ENCODE data around the gene PGM1.

PGM1 gene

GRCh38 chr1:63665824-63666223 is 72.6 kb downstream of the PGM1 start:
- no peak for DNase-seq (ENCODE audit: low read depth)

GRCh38 chr1:63668298-63668697 is 75.1 kb downstream of the PGM1 start:
- no peak for DNase-seq (ENCODE audit: low read depth)

GRCh38 chr1:63669151-63669961 is 76.1 kb downstream of the PGM1 start:
- DNase-seq (ENCODE audit: low read depth) = no peak

GRCh38 chr1:63670164-63670563 is 77.0 kb downstream of the PGM1 start:
- DNase-seq (ENCODE audit: low read depth) = no peak

GRCh38 chr1:63671514-63671913 is 78.3 kb downstream of the PGM1 start:
- no peak for DNase-seq (ENCODE audit: low read depth)

GRCh38 chr1:63674238-63674864 is 81.1 kb downstream of the PGM1 start:
- DNase-seq (ENCODE audit: low read depth) = no peak

- DNase-seq (ENCODE audit: low read depth) = no peak
Observed at GRCh38 chr1:63674865-63675419, 81.7 kb downstream of the PGM1 start.

GRCh38 chr1:63675420-63675931 is 82.3 kb downstream of the PGM1 start:
- no peak for DNase-seq (ENCODE audit: low read depth)

GRCh38 chr1:63677497-63677896 is 84.3 kb downstream of the PGM1 start:
- DNase-seq (ENCODE audit: low read depth) = no peak

- no peak for DNase-seq (ENCODE audit: low read depth)
Observed at GRCh38 chr1:63678200-63678599, 85.0 kb downstream of the PGM1 start.

- DNase-seq (ENCODE audit: low read depth) = no peak
Observed at GRCh38 chr1:63679076-63679475, 85.9 kb downstream of the PGM1 start.

GRCh38 chr1:63679589-63679988 is 86.4 kb downstream of the PGM1 start:
- no peak for DNase-seq (ENCODE audit: low read depth)

- no peak for DNase-seq (ENCODE audit: low read depth)
Observed at GRCh38 chr1:63682936-63683335, 89.7 kb downstream of the PGM1 start.

GRCh38 chr1:63683759-63684158 is 90.5 kb downstream of the PGM1 start:
- no peak for DNase-seq (ENCODE audit: low read depth)

GRCh38 chr1:63686696-63687095 is 93.5 kb downstream of the PGM1 start:
- DNase-seq (ENCODE audit: low read depth) = no peak

GRCh38 chr1:63688302-63688890 is 95.2 kb downstream of the PGM1 start:
- DNase-seq (ENCODE audit: low read depth) = no peak

GRCh38 chr1:63690966-63691700 is 97.9 kb downstream of the PGM1 start:
- DNase-seq (ENCODE audit: low read depth) = no peak

- DNase-seq (ENCODE audit: low read depth) = no peak
Observed at GRCh38 chr1:63691701-63692425, 98.7 kb downstream of the PGM1 start.

GRCh38 chr1:63693944-63694571 is 100.8 kb downstream of the PGM1 start:
- DNase-seq (ENCODE audit: low read depth) = no peak

- DNase-seq (ENCODE audit: low read depth) = no peak
Observed at GRCh38 chr1:63698001-63698838, 105.0 kb downstream of the PGM1 start.

Measured in stimulated activated CD8-positive, alpha-beta memory T cell treated with anti-CD3 and anti-CD28 coated beads, Interleukin-12 subunit alpha, Interleukin-12 subunit beta, amount 100 ng/mL, for 1 hour (primary cell).